Measurements from ENCODE around the gene CALD1. TPM values are rescaled to one million over a fixed set of nuclear protein-coding genes. Genes with fewer than 3 reads are reported as not detected.
A peak's percentile ranks its signal among the peaks of the same experiment; 100 is the strongest.

The CALD1 gene
- total RNA-seq, 4 donors from 2014 or later: 162 to 401 (median 226) TPM

GRCh38 chr7:134932707-134933370 is 153.4 kb downstream of the CALD1 start:
- no peak overlapping the region for H3K4me3 ChIP-seq
- H3K36me3 ChIP-seq: no peaks in the 10 kb centered on the region
- in situ Hi-C loops (cut with MboI; ENCODE audit: low pct_ligation_motif_present in 1 of 4, low pct_unique_long_range_greater_than_20kb in 1 of 4, low sequenced_read_pairs in 3 of 4) (no loop called here), intact Hi-C loops (cut with DNase I; ENCODE audit: low total_unique reads) (no loop called here)
- no peaks in the 10 kb centered on the region for H3K9me3 ChIP-seq
- no peak for TF ChIP-seq POLR2A (IDR thresholded peaks at IDR 0.05)
- no peak for TF ChIP-seq CTCF (IDR thresholded peaks at IDR 0.05)
- TF ChIP-seq EP300 (IDR thresholded peaks at IDR 0.05; ENCODE audit: low read depth): no peak
- peak; percentile 20 to 47 (median 36) for TF ChIP-seq POLR2AphosphoS5 (IDR thresholded peaks at IDR 0.05)
- peak overlapping the region; percentile 68 to 81 (median 72) for H3K27ac ChIP-seq
- peaks cover 0 to 30% (median 2%) of the 10 kb centered on the region in 4 donors for H3K4me1 ChIP-seq
- DNase-seq: peak; percentile 23
- 58 to 69% methylated on average over 2 to 17 of the region's 17 CpGs for WGBS, 2 donors (ENCODE audit: low coverage in 1 of 2)
- no peaks in the 10 kb centered on the region for H3K27me3 ChIP-seq

GRCh38 chr7:134933460-134934068 is 154.1 kb downstream of the CALD1 start:
- H3K36me3 ChIP-seq: no peaks in the 10 kb centered on the region
- in situ Hi-C loops (cut with MboI; ENCODE audit: low pct_ligation_motif_present in 1 of 4, low pct_unique_long_range_greater_than_20kb in 1 of 4, low sequenced_read_pairs in 3 of 4): no loop called here
- no peak overlapping the region for H3K4me3 ChIP-seq
- TF ChIP-seq POLR2A (IDR thresholded peaks at IDR 0.05) (no peak), POLR2AphosphoS5 (IDR thresholded peaks at IDR 0.05) (no peak), EP300 (IDR thresholded peaks at IDR 0.05; ENCODE audit: low read depth) (no peak), CTCF (IDR thresholded peaks at IDR 0.05) (no peak)
- no peak for DNase-seq
- 60 to 65% methylated on average over 3 of the region's 3 CpGs for whole genome bisulfite sequencing, 2 donors (ENCODE audit: low coverage in 1 of 2)
- intact Hi-C loops (cut with DNase I; ENCODE audit: low total_unique reads): no loop called here
- H3K27me3 ChIP-seq: no peaks in the 10 kb centered on the region
- H3K4me1 ChIP-seq: peaks cover 0 to 30% (median 2%) of the 10 kb centered on the region in 4 donors
- no peaks in the 10 kb centered on the region for H3K9me3 ChIP-seq
- peak overlapping the region; percentile 68 to 81 (median 72) for H3K27ac ChIP-seq

- peaks cover 0 to 3% (median 0%) of the 10 kb centered on the region in 4 donors for H3K36me3 ChIP-seq
- peaks cover 0 to 30% (median 2%) of the 10 kb centered on the region in 4 donors for H3K4me1 ChIP-seq
- no peak for TF ChIP-seq POLR2A (IDR thresholded peaks at IDR 0.05)
- no peak for TF ChIP-seq CTCF (IDR thresholded peaks at IDR 0.05)
- no peak for TF ChIP-seq POLR2AphosphoS5 (IDR thresholded peaks at IDR 0.05)
- TF ChIP-seq EP300 (IDR thresholded peaks at IDR 0.05; ENCODE audit: low read depth): no peak
- in situ Hi-C loops (cut with MboI; ENCODE audit: low pct_ligation_motif_present in 1 of 4, low pct_unique_long_range_greater_than_20kb in 1 of 4, low sequenced_read_pairs in 3 of 4) (no loop called here), intact Hi-C loops (cut with DNase I; ENCODE audit: low total_unique reads) (no loop called here)
- peak overlapping the region in 3 of 4 donors; percentile 2 to 71 (median 34) for H3K27ac ChIP-seq
- H3K4me3 ChIP-seq: no peak overlapping the region
- no peak for DNase-seq
- WGBS, 2 donors (ENCODE audit: low coverage in 1 of 2): 75 to 81% methylated on average over 2 of the region's 2 CpGs
- H3K27me3 ChIP-seq: no peaks in the 10 kb centered on the region
- no peaks in the 10 kb centered on the region for H3K9me3 ChIP-seq
Measured at GRCh38 chr7:134935701-134936100, 156.3 kb downstream of the CALD1 start.

- Histone ChIP-seq H3K4me3 (no peak overlapping the region), H3K27ac (peak overlapping the region; percentile 24 to 38 (median 30)), H3K36me3 (peaks cover 0 to 4% (median under 1%) of the 10 kb centered on the region in 4 donors), H3K4me1 (peaks cover 0 to 19% (median 2%) of the 10 kb centered on the region in 4 donors), H3K27me3 (no peaks in the 10 kb centered on the region), H3K9me3 (no peaks in the 10 kb centered on the region)
- intact Hi-C loops (cut with DNase I; ENCODE audit: low total_unique reads): no loop called here
- no peak for DNase-seq
- 51 to 69% methylated on average over 3 of the region's 3 CpGs for WGBS, 2 donors (ENCODE audit: low coverage in 1 of 2)
- TF ChIP-seq EP300 (IDR thresholded peaks at IDR 0.05; ENCODE audit: low read depth): no peak
- no peak for TF ChIP-seq POLR2AphosphoS5 (IDR thresholded peaks at IDR 0.05)
- no peak for TF ChIP-seq CTCF (IDR thresholded peaks at IDR 0.05)
- TF ChIP-seq POLR2A (IDR thresholded peaks at IDR 0.05): no peak
- in situ Hi-C loops (cut with MboI; ENCODE audit: low pct_ligation_motif_present in 1 of 4, low pct_unique_long_range_greater_than_20kb in 1 of 4, low sequenced_read_pairs in 3 of 4): no loop called here
Measured at GRCh38 chr7:134936893-134937510, 157.6 kb downstream of the CALD1 start.
